Activated CD4-positive, alpha-beta T cell treated with anti-CD3 and anti-CD28 coated beads, Interleukin-2, amount 50 U/mL, for 48 hours (primary cell): Measurements from ENCODE around the gene HOXC11.

Experiments used
- DNase-seq, 2 experiments: peaks; one replicate each; pipeline ENCODE4 v3.0.0-alpha.2; 2020

Gene HOXC11

GRCh38 chr12:53944209-53944608 lies 28.7 kb upstream of the HOXC11 start:
- DNase-seq = no peak

GRCh38 chr12:53944907-53945847 lies 27.7 kb upstream of the HOXC11 start:
- no peak for DNase-seq

- no peak for DNase-seq
Observed at GRCh38 chr12:53947743-53948142, 25.2 kb upstream of the HOXC11 start.

GRCh38 chr12:53948650-53949593 lies 24.0 kb upstream of the HOXC11 start:
- DNase-seq = no peak

- no peak for DNase-seq
Observed at GRCh38 chr12:53949631-53950436, 23.1 kb upstream of the HOXC11 start.

- DNase-seq = no peak
Observed at GRCh38 chr12:53950437-53950773, 22.5 kb upstream of the HOXC11 start.

- DNase-seq = no peak
Observed at GRCh38 chr12:53950789-53951576, 21.9 kb upstream of the HOXC11 start.

- no peak for DNase-seq
Observed at GRCh38 chr12:53951577-53952334, 21.2 kb upstream of the HOXC11 start.

- DNase-seq = no peak
Observed at GRCh38 chr12:53952335-53952694, 20.6 kb upstream of the HOXC11 start.

- no peak for DNase-seq
Observed at GRCh38 chr12:53952871-53953734, 19.8 kb upstream of the HOXC11 start.

GRCh38 chr12:53953831-53954693 lies 18.9 kb upstream of the HOXC11 start:
- DNase-seq = no peak

GRCh38 chr12:53954694-53955035 lies 18.3 kb upstream of the HOXC11 start, which contains the start of gene HOXC12:
HOXC12 (plus strand) TSS chr12:53954903; CDS start chr12:53954930, 27 bp downstream.
- DNase-seq = no peak

- DNase-seq = no peak
Observed at GRCh38 chr12:53955036-53955775, 17.7 kb upstream of the HOXC11 start.

- DNase-seq = no peak
Observed at GRCh38 chr12:53955776-53956250, 17.1 kb upstream of the HOXC11 start.

- no peak for DNase-seq
Observed at GRCh38 chr12:53956251-53956887, 16.6 kb upstream of the HOXC11 start.

GRCh38 chr12:53956914-53957536 lies 15.9 kb upstream of the HOXC11 start:
- DNase-seq = no peak

- no peak for DNase-seq
Observed at GRCh38 chr12:53958128-53958527, 14.8 kb upstream of the HOXC11 start.
